ELR (cell line): Measurements from ENCODE around the gene SLC25A38.
A peak's percentile ranks its signal among the peaks of the same experiment; 100 is the strongest.

Source experiments
- DNase-seq: peaks from one replicate; pipeline ENCODE4 v3.0.0-alpha.2; 2015; ENCODE audit warnings: low read depth

SLC25A38 gene

DNA sequence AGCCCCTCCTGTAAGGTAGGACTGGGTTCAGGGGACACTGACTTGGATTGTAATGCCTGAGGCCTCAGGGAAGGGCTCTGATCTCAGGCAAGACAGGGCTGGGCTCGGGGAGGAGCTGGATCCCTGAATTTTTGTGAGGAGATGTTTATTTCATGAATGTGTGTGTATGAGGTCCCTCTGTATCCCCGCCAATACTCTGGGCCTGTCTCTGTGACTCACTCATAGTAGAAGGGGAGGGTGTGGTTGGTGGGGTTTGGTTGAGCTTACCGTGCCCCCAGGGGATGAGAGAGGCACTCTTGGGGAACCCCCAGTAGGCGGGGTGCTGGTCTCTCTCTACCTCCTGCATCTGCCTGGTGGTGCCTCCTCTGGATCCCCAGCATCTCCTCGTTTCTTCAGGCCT, 51.4 kb downstream of the SLC25A38 start:
- peak; percentile 79 for DNase-seq

GRCh38 chr3:39435006-39435748, 52.0 kb downstream of the SLC25A38 start:
- DNase-seq = peak; percentile 33

- no peak for DNase-seq
These were observed 55.7 kb downstream of the SLC25A38 start for GRCh38 chr3:39438880-39439279.

DNA sequence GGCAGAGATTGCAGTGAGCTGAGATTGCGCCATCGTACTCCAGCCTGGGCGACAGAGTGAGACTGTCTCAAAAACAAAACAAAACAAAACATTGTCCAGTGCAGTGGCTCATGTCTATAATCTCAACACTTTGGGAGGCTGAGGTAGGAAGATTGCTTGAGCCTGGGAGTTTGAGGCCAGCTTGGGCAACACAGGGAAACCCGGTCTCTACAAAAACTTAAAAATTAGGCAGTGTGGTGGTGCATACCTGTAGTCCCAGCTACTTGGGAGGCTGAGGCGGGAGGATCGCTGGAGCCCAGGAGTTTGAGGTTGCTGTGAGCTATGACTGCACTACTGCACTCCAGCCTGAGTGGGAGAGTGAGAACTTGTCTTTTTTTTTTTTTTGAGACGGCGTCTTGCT, 57.1 kb downstream of the SLC25A38 start:
- DNase-seq = no peak

GRCh38 chr3:39443530-39443929, 60.4 kb downstream of the SLC25A38 start:
- DNase-seq = peak; percentile 15

DNA sequence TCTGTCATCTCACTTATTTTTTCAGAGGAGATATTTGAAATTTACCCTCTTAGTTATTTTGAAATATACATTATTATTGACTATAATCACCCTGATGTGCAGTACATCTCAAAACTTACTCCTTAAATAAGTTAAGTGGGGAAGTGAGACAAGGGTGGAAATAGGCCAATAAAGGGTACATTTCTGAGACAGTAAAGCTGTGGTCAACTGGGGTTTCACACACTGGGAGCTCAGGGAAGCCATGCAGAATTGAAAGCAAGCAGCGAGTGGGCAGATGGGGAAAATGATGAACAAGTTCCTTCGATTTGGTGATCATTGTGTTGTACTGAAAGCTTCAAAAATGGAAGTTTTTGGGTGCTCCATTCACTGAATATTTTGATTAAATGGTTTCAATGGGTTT, 62.8 kb downstream of the SLC25A38 start:
- no peak for DNase-seq

DNA sequence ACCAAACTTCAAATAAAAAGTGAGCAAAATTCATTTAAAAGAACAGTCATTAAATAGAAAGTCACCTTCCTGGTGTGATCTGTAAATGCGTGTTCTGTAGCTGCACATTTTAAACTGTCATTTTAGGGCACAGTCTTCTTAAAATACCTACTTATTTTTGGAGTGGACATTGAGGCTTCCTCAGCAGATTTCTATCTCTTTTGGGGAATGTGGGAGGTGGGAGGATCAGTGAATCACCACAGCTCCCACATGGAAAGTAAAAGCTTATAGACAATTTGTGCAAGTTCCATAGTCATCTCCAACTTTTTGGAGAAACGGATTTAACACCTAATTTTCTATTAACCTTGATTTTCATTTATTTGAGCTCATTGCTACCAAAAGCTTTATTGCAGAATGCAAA, 63.3 kb downstream of the SLC25A38 start:
- DNase-seq = no peak
